ENCODE results near the gene GABBR1.

The GABBR1 gene

GRCh38 chr6:29519291-29520010, 113.5 kb downstream of the GABBR1 start:
- H3K4me3 ChIP-seq (ENCODE audit: low read length): no peak overlapping the region
- no peaks in the 10 kb centered on the region for H3K9me3 ChIP-seq (ENCODE audit: low read length)
- H3K4me1 ChIP-seq (ENCODE audit: insufficient read depth, low read length): no peaks in the 10 kb centered on the region
- no peaks in the 10 kb centered on the region for H3K36me3 ChIP-seq (ENCODE audit: insufficient read depth, low read length)
- H2AFZ ChIP-seq (ENCODE audit: low read depth, low read length): no peak overlapping the region
- no peaks in the 10 kb centered on the region for H3K27me3 ChIP-seq (ENCODE audit: insufficient read depth, low read length)

- Histone ChIP-seq H3K36me3 (ENCODE audit: insufficient read depth, low read length) (no peaks in the 10 kb centered on the region), H2AFZ (ENCODE audit: low read depth, low read length) (no peak overlapping the region), H3K9me3 (ENCODE audit: low read length) (no peaks in the 10 kb centered on the region), H3K4me3 (ENCODE audit: low read length) (no peak overlapping the region), H3K4me1 (ENCODE audit: insufficient read depth, low read length) (no peaks in the 10 kb centered on the region), H3K27me3 (ENCODE audit: insufficient read depth, low read length) (no peaks in the 10 kb centered on the region)
Measured at GRCh38 chr6:29517728-29518440, 115.1 kb downstream of the GABBR1 start.

- Histone ChIP-seq H3K4me3 (ENCODE audit: low read length) (no peak overlapping the region), H3K4me1 (ENCODE audit: insufficient read depth, low read length) (no peaks in the 10 kb centered on the region), H3K9me3 (ENCODE audit: low read length) (no peaks in the 10 kb centered on the region), H3K36me3 (ENCODE audit: insufficient read depth, low read length) (no peaks in the 10 kb centered on the region), H3K27me3 (ENCODE audit: insufficient read depth, low read length) (no peaks in the 10 kb centered on the region), H2AFZ (ENCODE audit: low read depth, low read length) (no peak overlapping the region)
Measured at GRCh38 chr6:29517245-29517644, 115.7 kb downstream of the GABBR1 start.

GRCh38 chr6:29516108-29516507, 116.9 kb downstream of the GABBR1 start:
- Histone ChIP-seq H3K4me1 (ENCODE audit: insufficient read depth, low read length) (no peaks in the 10 kb centered on the region), H3K27me3 (ENCODE audit: insufficient read depth, low read length) (no peaks in the 10 kb centered on the region)

GRCh38 chr6:29510746-29511300, 122.2 kb downstream of the GABBR1 start:
- no peak overlapping the region for H3K4me3 ChIP-seq (ENCODE audit: low read length)
- H3K4me1 ChIP-seq (ENCODE audit: insufficient read depth, low read length): peaks cover 14% of the 10 kb centered on the region
- no peaks in the 10 kb centered on the region for H3K36me3 ChIP-seq (ENCODE audit: insufficient read depth, low read length)
- H3K27me3 ChIP-seq (ENCODE audit: insufficient read depth, low read length): no peaks in the 10 kb centered on the region
- H2AFZ ChIP-seq (ENCODE audit: low read depth, low read length): no peak overlapping the region
- H3K9me3 ChIP-seq (ENCODE audit: low read length): no peaks in the 10 kb centered on the region

More at GRCh38 chr6:29516108-29516507, 116.9 kb downstream of the GABBR1 start:
- Histone ChIP-seq H2AFZ (ENCODE audit: low read depth, low read length) (no peak overlapping the region), H3K4me3 (ENCODE audit: low read length) (no peak overlapping the region), H3K9me3 (ENCODE audit: low read length) (no peaks in the 10 kb centered on the region), H3K36me3 (ENCODE audit: insufficient read depth, low read length) (no peaks in the 10 kb centered on the region)

- Histone ChIP-seq H3K4me3 (ENCODE audit: low read length) (no peak overlapping the region), H3K36me3 (ENCODE audit: insufficient read depth, low read length) (no peaks in the 10 kb centered on the region), H2AFZ (ENCODE audit: low read depth, low read length) (no peak overlapping the region), H3K4me1 (ENCODE audit: insufficient read depth, low read length) (peaks cover 14% of the 10 kb centered on the region), H3K9me3 (ENCODE audit: low read length) (no peaks in the 10 kb centered on the region), H3K27me3 (ENCODE audit: insufficient read depth, low read length) (no peaks in the 10 kb centered on the region)
Measured at GRCh38 chr6:29510202-29510601, 122.8 kb downstream of the GABBR1 start.
